Osteocyte (in vitro differentiated cells): ENCODE data around the gene SMYD2. TPM values are rescaled to one million over a fixed set of nuclear protein-coding genes. Genes with fewer than 3 reads are reported as not detected.

Experiments
- DNase-seq: peaks from one replicate; pipeline ENCODE4 v3.0.0; 2021; ENCODE audit warnings: mixed read lengths; ENCODE audit not compliant: unreplicated experiment; ENCODE audit errors: extremely low spot score
- H3K27ac Mint-ChIP-seq: one replicate; pipeline ENCODE4 v1.8.0; 2021; ENCODE audit warnings: mild to moderate bottlenecking, mixed read lengths; ENCODE audit not compliant: unreplicated experiment
- H3K27me3 Mint-ChIP-seq: one replicate; pipeline ENCODE4 v1.8.0; 2021; ENCODE audit warnings: mixed read lengths; ENCODE audit not compliant: unreplicated experiment
- H3K36me3 Mint-ChIP-seq: one replicate; pipeline ENCODE4 v1.8.0; 2021; ENCODE audit warnings: mixed read lengths; ENCODE audit not compliant: unreplicated experiment
- H3K4me1 Mint-ChIP-seq: one replicate; pipeline ENCODE4 v1.8.0; 2021; ENCODE audit warnings: mixed read lengths; ENCODE audit not compliant: unreplicated experiment
- H3K4me3 Mint-ChIP-seq: one replicate; pipeline ENCODE4 v1.8.0; 2021; ENCODE audit warnings: mild to moderate bottlenecking, moderate library complexity, mixed read lengths; ENCODE audit not compliant: unreplicated experiment
- H3K9me3 Mint-ChIP-seq: one replicate; pipeline ENCODE4 v1.8.0; 2021; ENCODE audit warnings: mixed read lengths; ENCODE audit not compliant: unreplicated experiment
- total RNA-seq: library from RNA; stranded (reverse); gene quantifications from 2 replicates; pipeline ENCODE4 v1.2.1, GENCODE V29; 2021
- TF ChIP-seq, protein P1 (sequence below): fragments of 200-600 bp; sonication (generic); IDR thresholded peaks from 2 replicates; pipeline ENCODE4 v1.5.0; 2021; ENCODE audit warnings: antibody characterized with exemption, mild to moderate bottlenecking, moderate library complexity

Gene SMYD2
- total RNA-seq, 1 donor from 2014 or later = 44.7 TPM

DNA sequence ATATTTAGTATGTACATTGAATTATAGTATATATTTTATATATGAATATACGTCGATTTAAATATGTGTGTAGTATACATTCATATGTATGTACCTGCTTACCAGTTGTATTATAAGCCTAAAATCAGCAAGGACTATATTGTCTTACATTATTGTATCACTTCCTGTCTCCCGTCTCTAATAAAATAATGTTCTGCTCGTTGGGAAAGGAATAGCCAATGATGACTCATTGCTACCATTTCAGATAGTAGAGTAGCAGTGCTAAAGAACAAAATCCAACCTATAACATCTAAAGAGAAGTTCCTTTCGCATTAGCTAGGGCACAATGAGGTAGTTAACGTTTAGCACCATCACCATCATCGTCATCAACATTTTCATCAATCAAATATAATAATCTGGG is 39.9 kb upstream of the SMYD2 start:
- TF ChIP-seq, protein P1, sequence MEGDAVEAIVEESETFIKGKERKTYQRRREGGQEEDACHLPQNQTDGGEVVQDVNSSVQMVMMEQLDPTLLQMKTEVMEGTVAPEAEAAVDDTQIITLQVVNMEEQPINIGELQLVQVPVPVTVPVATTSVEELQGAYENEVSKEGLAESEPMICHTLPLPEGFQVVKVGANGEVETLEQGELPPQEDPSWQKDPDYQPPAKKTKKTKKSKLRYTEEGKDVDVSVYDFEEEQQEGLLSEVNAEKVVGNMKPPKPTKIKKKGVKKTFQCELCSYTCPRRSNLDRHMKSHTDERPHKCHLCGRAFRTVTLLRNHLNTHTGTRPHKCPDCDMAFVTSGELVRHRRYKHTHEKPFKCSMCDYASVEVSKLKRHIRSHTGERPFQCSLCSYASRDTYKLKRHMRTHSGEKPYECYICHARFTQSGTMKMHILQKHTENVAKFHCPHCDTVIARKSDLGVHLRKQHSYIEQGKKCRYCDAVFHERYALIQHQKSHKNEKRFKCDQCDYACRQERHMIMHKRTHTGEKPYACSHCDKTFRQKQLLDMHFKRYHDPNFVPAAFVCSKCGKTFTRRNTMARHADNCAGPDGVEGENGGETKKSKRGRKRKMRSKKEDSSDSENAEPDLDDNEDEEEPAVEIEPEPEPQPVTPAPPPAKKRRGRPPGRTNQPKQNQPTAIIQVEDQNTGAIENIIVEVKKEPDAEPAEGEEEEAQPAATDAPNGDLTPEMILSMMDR = no peak
- no peaks in the 10 kb centered on the region for H3K36me3 Mint-ChIP-seq
- no peak overlapping the region for H3K27ac Mint-ChIP-seq
- no peaks in the 10 kb centered on the region for H3K4me1 Mint-ChIP-seq
- DNase-seq = no peak
- H3K4me3 Mint-ChIP-seq = no peak overlapping the region
- peaks cover 20% of the 10 kb centered on the region for H3K27me3 Mint-ChIP-seq
- H3K9me3 Mint-ChIP-seq = no peaks in the 10 kb centered on the region

DNA sequence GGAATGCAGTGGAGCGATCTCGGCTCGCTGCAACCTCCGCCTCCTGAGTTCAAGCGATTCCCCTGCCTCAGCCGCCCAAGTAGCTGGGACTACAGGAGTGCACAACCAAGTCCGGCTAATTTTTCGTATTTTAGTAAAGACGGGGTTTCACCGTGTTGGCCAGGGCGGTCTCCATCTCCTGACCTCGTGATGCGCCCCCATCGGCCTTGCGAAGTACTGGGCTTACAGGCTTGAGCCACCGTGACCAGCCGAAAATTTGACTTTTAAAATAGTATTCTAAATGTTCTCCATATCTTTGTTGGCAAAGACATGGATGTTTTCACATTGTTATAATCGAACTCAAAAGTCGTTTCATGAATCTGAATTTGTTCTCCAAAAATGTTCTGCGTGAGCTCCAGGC is 36.7 kb upstream of the SMYD2 start:
- H3K27me3 Mint-ChIP-seq = peaks cover 12% of the 10 kb centered on the region
- TF ChIP-seq, protein P1 = no peak
- H3K4me1 Mint-ChIP-seq = no peaks in the 10 kb centered on the region
- DNase-seq = no peak
- H3K9me3 Mint-ChIP-seq = no peaks in the 10 kb centered on the region
- H3K4me3 Mint-ChIP-seq = no peak overlapping the region
- no peaks in the 10 kb centered on the region for H3K36me3 Mint-ChIP-seq
- no peak overlapping the region for H3K27ac Mint-ChIP-seq

- TF ChIP-seq, protein P1 = no peak
- no peaks in the 10 kb centered on the region for H3K36me3 Mint-ChIP-seq
- H3K4me3 Mint-ChIP-seq = no peak overlapping the region
- DNase-seq = no peak
- H3K27ac Mint-ChIP-seq = no peak overlapping the region
- peaks cover 10% of the 10 kb centered on the region for H3K27me3 Mint-ChIP-seq
- no peaks in the 10 kb centered on the region for H3K4me1 Mint-ChIP-seq
- no peaks in the 10 kb centered on the region for H3K9me3 Mint-ChIP-seq
Observed at GRCh38 chr1:214244841-214245240, 36.1 kb upstream of the SMYD2 start.

DNA sequence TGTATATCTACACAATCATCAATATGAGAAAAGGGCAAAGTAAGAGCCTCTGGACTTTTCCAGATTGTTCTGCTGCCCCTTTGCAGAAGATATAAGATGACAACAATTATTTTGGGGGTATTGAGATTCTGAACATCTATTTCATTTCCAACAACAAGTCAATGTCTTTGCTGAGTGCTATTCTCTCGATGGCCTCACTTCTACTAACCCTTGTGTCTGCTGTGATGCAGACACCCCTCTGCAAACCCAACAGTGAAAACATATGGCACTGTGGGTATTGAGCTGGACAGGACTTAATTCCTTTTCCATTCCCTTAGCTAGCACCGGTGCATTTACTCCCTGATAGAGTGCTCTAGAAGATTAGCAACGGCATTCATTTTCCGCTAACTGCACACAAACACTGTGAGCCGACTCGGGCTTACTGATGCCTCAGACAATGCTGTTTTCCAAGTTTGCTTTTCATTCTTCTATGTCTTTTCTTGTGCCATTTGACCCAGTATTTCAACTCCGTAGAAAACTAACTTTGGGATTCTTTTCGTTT is 33.4 kb upstream of the SMYD2 start:
- Mint-ChIP-seq H3K4me3 (no peak overlapping the region), H3K4me1 (no peaks in the 10 kb centered on the region), H3K27ac (no peak overlapping the region), H3K27me3 (peaks cover 9% of the 10 kb centered on the region), H3K36me3 (no peaks in the 10 kb centered on the region), H3K9me3 (no peaks in the 10 kb centered on the region)
- TF ChIP-seq, protein P1 = no peak
- DNase-seq = no peak

DNA sequence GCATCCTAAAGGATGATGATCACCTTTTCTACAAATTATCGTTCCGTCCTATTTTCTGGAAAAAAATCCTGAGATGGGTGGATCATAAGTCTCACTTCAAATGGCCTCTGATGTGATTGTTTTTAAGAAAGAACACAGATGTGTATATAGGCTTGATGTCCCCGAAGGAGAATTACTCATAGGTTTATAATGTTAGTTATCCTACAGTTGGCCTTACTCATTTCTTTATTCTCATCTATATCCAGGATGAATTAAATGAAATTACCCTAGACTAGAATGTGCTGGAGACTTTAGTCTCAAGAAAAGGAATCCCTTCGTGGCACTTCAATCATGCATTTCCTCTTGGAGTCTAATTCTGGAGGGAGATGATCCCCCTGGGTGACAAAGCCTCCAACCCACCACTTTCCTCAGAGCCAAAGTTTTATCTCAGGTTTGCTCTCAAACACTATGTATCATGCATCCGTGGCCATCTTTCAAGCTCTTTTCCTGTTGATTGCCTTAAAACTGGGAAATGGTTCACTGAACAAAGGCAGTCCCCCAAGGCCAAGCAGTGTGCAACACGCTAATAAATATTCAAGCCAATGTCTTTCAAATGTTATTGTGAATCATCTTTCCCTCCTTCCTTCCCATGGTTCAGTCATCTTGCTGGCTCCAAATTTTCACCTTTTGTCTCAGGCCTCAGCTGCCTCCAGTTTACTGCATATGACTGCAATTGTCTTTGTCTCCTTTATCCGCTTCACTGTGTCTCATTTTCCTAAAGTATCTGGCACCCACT is 32.5 kb upstream of the SMYD2 start:
- Mint-ChIP-seq H3K4me3 (no peak overlapping the region), H3K9me3 (no peaks in the 10 kb centered on the region), H3K4me1 (no peaks in the 10 kb centered on the region), H3K27me3 (peaks cover 10% of the 10 kb centered on the region), H3K36me3 (no peaks in the 10 kb centered on the region), H3K27ac (no peak overlapping the region)
- TF ChIP-seq, protein P1 = no peak
- no peak for DNase-seq
